KOPT-K1 (cell line): ENCODE measurements around the gene CSF1.

Experiments
- H3K27ac ChIP-seq: fragments of 200-600 bp; sonication (generic); 2 replicates; pipeline ENCODE4 v1.5.1; 2016; ENCODE audit warnings: antibody characterized with exemption, mild to moderate bottlenecking, low read depth, low read length; ENCODE audit not compliant: poor library complexity, severe bottlenecking
- H3K36me3 ChIP-seq: fragments of 200-600 bp; sonication (generic); 2 replicates; pipeline ENCODE4 v1.5.1; 2017; ENCODE audit warnings: antibody characterized with exemption, mild to moderate bottlenecking, low read length, moderate library complexity; ENCODE audit not compliant: insufficient read depth
- H3K9me3 ChIP-seq: fragments of 200-600 bp; sonication (generic); 2 replicates; pipeline ENCODE4 v1.5.1; 2017; ENCODE audit warnings: antibody characterized with exemption, low read length, mild to moderate bottlenecking; ENCODE audit not compliant: insufficient read depth, poor library complexity, severe bottlenecking

Gene CSF1

GRCh38 chr1:109879881-109880525 is 30.6 kb upstream of the CSF1 start:
- Histone ChIP-seq H3K9me3 (no peaks in the 10 kb centered on the region), H3K36me3 (no peaks in the 10 kb centered on the region), H3K27ac (no peak overlapping the region)

GRCh38 chr1:109880971-109881894 is 29.4 kb upstream of the CSF1 start:
- no peaks in the 10 kb centered on the region for H3K9me3 ChIP-seq
- H3K36me3 ChIP-seq: no peaks in the 10 kb centered on the region
- no peak overlapping the region for H3K27ac ChIP-seq

- Histone ChIP-seq H3K36me3 (no peaks in the 10 kb centered on the region), H3K27ac (no peak overlapping the region), H3K9me3 (no peaks in the 10 kb centered on the region)
Observed at GRCh38 chr1:109881906-109882287, 28.8 kb upstream of the CSF1 start.

GRCh38 chr1:109882288-109883245 is 28.1 kb upstream of the CSF1 start:
- Histone ChIP-seq H3K9me3 (no peaks in the 10 kb centered on the region), H3K27ac (no peak overlapping the region), H3K36me3 (no peaks in the 10 kb centered on the region)

- Histone ChIP-seq H3K9me3 (no peaks in the 10 kb centered on the region), H3K27ac (no peak overlapping the region), H3K36me3 (no peaks in the 10 kb centered on the region)
Observed at GRCh38 chr1:109883248-109883955, 27.2 kb upstream of the CSF1 start.

- Histone ChIP-seq H3K9me3 (no peaks in the 10 kb centered on the region), H3K27ac (no peak overlapping the region), H3K36me3 (no peaks in the 10 kb centered on the region)
Observed at GRCh38 chr1:109884242-109884891, 26.3 kb upstream of the CSF1 start.

GRCh38 chr1:109885589-109885988 is 25.1 kb upstream of the CSF1 start:
- Histone ChIP-seq H3K27ac (no peak overlapping the region), H3K9me3 (no peaks in the 10 kb centered on the region), H3K36me3 (no peaks in the 10 kb centered on the region)

GRCh38 chr1:109886827-109887226 is 23.8 kb upstream of the CSF1 start:
- no peak overlapping the region for H3K27ac ChIP-seq
- H3K36me3 ChIP-seq: no peaks in the 10 kb centered on the region
- H3K9me3 ChIP-seq: no peaks in the 10 kb centered on the region

- no peaks in the 10 kb centered on the region for H3K36me3 ChIP-seq
- H3K27ac ChIP-seq: no peak overlapping the region
Observed at GRCh38 chr1:109887271-109887670, 23.4 kb upstream of the CSF1 start.

GRCh38 chr1:109887884-109888283 is 22.8 kb upstream of the CSF1 start:
- no peaks in the 10 kb centered on the region for H3K9me3 ChIP-seq
- no peak overlapping the region for H3K27ac ChIP-seq
- no peaks in the 10 kb centered on the region for H3K36me3 ChIP-seq

More at GRCh38 chr1:109887271-109887670, 23.4 kb upstream of the CSF1 start:
- H3K9me3 ChIP-seq: no peaks in the 10 kb centered on the region

GRCh38 chr1:109889094-109889493 is 21.6 kb upstream of the CSF1 start:
- no peaks in the 10 kb centered on the region for H3K9me3 ChIP-seq
- no peak overlapping the region for H3K27ac ChIP-seq
- H3K36me3 ChIP-seq: no peaks in the 10 kb centered on the region

- H3K27ac ChIP-seq: no peak overlapping the region
- no peaks in the 10 kb centered on the region for H3K9me3 ChIP-seq
Observed at GRCh38 chr1:109890115-109890953, 20.3 kb upstream of the CSF1 start.

GRCh38 chr1:109891930-109892329 is 18.7 kb upstream of the CSF1 start:
- Histone ChIP-seq H3K9me3 (no peaks in the 10 kb centered on the region), H3K36me3 (no peaks in the 10 kb centered on the region), H3K27ac (no peak overlapping the region)

More at GRCh38 chr1:109890115-109890953, 20.3 kb upstream of the CSF1 start:
- H3K36me3 ChIP-seq: no peaks in the 10 kb centered on the region
